HG03521 (cell line): ENCODE data around the gene HYI.

Experiments
- ATAC-seq: cut with Tn5 transposase; IDR thresholded peaks from one replicate; pipeline ENCODE4 v1.9.1; 2021; ENCODE audit warnings: mild to moderate bottlenecking, moderate library complexity; ENCODE audit not compliant: unreplicated experiment

The HYI gene

GRCh38 chr1:43402089-43402865 is 51.5 kb downstream of the HYI start:
- no peak for ATAC-seq
